ENCODE data around the gene UNK. TPM values are rescaled to one million over a fixed set of nuclear protein-coding genes. Genes with fewer than 3 reads are reported as not detected.
"Not testable (repeated sequence)": the region's sequence is repeated elsewhere in the genome, so short reads cannot be mapped to it uniquely, and the experiment has no call there.

Gene UNK
- total RNA-seq, 4 donors from 2014 or later: 19.4 to 38.9 (median 24.3) TPM

DNA sequence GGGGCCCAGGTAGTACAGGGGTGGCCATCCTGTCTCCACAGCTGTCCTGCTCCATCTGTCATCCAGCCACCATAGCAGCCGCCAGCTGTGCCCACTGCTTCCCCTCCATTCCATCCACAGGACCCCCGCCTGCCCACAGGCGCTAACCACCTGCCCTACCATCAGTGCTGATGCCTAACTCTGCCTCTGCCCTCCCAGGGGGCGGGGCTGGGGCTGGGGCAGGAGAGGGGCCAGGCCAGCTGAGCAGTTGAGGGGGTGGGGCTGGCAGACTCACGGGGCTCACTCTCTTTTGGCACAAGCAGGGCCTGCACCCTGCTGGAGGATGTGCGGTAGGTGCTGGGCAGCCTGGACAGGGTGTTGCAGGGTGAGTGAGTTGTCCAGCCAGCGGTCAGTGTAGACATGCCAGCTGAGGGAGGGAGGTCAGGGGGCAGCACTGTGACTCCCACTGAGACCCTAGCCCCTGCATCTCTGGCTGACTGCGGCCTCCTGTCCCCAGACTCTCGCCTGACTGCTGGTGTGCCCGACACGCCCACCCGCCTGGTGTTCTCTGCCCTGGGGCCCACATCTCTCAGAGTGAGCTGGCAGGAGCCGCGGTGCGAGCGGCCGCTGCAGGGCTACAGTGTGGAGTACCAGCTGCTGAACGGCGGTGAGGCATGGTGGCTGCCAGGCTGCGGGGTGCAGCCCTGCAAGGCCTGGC, 29.3 kb upstream of the UNK start:
- DNase-seq (ENCODE audit: low spot score): no peak
- ATAC-seq (ENCODE audit: low FRiP score): no peak
- TF ChIP-seq, protein P1, sequence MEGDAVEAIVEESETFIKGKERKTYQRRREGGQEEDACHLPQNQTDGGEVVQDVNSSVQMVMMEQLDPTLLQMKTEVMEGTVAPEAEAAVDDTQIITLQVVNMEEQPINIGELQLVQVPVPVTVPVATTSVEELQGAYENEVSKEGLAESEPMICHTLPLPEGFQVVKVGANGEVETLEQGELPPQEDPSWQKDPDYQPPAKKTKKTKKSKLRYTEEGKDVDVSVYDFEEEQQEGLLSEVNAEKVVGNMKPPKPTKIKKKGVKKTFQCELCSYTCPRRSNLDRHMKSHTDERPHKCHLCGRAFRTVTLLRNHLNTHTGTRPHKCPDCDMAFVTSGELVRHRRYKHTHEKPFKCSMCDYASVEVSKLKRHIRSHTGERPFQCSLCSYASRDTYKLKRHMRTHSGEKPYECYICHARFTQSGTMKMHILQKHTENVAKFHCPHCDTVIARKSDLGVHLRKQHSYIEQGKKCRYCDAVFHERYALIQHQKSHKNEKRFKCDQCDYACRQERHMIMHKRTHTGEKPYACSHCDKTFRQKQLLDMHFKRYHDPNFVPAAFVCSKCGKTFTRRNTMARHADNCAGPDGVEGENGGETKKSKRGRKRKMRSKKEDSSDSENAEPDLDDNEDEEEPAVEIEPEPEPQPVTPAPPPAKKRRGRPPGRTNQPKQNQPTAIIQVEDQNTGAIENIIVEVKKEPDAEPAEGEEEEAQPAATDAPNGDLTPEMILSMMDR (IDR thresholded peaks at IDR 0.05): no peak

DNA sequence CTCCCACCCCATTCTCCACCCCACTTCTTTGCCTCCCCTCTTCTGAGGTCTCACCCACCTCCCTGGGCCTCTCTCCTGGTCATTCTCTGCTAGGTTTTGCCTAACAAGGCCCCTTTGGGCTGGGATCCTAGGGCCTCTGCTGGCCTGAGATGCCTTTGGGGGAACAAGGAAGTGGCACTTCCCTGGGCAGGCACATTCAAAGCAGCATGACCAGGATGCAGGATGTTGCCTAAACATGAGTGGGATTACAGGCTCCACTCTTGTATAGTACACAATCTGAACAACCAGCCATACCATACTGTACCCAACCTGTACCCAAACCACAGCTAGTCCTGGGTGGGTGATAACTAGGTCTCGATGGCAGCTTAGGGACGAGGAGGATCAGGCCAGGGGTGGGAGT, 28.6 kb upstream of the UNK start:
- no peak for DNase-seq (ENCODE audit: low spot score)
- ATAC-seq (ENCODE audit: low FRiP score): no peak
- TF ChIP-seq, protein P1 (IDR thresholded peaks at IDR 0.05): no peak

DNA sequence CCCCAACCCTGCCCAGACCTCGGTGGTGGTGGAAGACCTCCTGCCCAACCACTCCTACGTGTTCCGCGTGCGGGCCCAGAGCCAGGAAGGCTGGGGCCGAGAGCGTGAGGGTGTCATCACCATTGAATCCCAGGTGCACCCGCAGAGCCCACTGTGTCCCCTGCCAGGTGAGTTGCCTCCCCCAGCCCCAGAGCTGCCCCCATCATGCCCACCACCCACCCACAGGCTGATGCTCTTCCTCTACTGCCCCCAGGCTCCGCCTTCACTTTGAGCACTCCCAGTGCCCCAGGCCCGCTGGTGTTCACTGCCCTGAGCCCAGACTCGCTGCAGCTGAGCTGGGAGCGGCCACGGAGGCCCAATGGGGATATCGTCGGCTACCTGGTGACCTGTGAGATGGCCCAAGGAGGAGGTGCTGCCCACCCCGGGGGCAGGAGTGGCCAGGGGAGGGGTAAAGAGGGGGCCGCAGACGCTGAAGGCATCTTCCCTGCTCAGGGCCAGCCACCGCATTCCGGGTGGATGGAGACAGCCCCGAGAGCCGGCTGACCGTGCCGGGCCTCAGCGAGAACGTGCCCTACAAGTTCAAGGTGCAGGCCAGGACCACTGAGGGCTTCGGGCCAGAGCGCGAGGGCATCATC, 28.0 kb upstream of the UNK start:
- DNase-seq (ENCODE audit: low spot score): no peak
- TF ChIP-seq, protein P1 (IDR thresholded peaks at IDR 0.05): no peak
- no peak for ATAC-seq (ENCODE audit: low FRiP score)

DNA sequence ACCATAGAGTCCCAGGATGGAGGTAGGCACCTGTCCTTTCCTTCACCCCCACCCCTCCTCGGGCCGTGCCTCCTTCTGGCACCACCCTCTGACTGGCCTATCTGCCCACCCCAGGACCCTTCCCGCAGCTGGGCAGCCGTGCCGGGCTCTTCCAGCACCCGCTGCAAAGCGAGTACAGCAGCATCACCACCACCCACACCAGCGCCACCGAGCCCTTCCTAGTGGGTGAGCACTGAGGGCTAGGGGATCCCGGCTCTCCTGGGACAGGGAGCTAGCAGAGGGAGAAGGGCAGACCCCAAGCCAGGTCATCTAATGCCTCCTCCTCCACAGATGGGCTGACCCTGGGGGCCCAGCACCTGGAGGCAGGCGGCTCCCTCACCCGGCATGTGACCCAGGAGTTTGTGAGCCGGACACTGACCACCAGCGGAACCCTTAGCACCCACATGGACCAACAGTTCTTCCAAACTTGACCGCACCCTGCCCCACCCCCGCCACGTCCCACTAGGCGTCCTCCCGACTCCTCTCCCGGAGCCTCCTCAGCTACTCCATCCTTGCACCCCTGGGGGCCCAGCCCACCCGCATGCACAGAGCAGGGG, 27.4 kb upstream of the UNK start:
- ATAC-seq (ENCODE audit: low FRiP score) (no peak), DNase-seq (ENCODE audit: low spot score) (no peak)

DNA sequence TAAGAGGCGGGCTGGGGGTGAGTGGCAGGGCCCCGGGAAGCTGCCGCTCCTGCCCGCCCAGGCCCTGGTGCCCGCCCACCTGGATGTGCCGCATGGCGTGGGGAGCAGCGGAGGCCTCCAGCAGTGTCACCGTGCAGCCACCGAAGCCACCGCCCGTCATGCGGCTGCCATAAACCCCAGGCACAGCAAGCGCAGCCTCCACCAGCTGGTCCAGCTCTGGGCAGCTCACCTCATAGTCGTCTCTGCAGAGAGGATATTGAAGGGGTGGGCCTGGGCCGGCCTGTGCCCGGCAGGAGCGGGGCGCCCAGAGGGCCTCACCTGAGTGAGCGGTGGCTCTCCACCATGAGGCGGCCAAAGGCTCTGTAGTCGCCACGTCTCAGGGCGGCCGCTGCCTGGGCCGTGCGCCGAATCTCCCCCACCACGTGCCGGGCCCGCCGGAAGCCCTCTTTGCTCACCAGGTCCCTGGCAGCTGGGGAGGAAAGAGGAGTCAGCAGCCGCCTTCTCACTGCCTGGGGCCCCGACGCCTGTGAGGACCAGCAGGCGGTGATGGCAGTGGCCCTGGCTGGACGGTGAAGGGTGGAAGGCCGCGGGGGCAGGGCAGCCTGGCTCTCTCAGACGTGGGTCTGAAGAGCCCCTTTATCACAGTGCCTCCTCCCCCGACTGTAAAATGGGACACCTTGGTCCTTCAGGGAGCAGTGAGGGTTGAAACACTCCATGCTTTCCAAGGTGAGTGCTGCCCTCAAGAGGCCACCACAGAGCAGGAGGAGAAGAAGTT, 26.3 kb upstream of the UNK start:
- ATAC-seq (ENCODE audit: low FRiP score) (no peak), DNase-seq (ENCODE audit: low spot score) (no peak)
- TF ChIP-seq, protein P1 (IDR thresholded peaks at IDR 0.05): no peak

More for the DNA sequence above, 27.4 kb upstream of the UNK start:
- TF ChIP-seq, protein P1 (IDR thresholded peaks at IDR 0.05): no peak

DNA sequence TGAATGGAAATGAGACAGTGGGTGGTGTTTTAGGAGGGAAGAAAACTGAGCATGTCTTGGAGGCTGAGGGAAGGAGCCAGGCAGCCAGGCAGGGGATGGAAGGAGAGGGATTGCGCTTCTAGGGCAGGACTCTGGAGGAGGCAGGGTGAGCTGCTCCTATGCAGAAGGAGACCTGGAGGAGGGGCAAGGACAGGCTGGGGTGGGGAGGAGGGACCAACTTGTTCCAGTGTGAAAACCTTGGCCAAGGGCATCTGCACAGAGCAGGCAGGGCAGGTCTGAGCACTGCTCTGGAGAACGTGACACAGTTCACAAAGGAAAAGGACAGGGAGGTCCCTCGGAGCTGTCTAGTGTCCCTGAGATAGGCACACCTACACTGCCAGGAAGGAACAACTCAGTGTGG, 25.1 kb upstream of the UNK start:
- TF ChIP-seq, protein P1 (IDR thresholded peaks at IDR 0.05): no peak
- DNase-seq (ENCODE audit: low spot score) (no peak), ATAC-seq (ENCODE audit: low FRiP score) (no peak)

DNA sequence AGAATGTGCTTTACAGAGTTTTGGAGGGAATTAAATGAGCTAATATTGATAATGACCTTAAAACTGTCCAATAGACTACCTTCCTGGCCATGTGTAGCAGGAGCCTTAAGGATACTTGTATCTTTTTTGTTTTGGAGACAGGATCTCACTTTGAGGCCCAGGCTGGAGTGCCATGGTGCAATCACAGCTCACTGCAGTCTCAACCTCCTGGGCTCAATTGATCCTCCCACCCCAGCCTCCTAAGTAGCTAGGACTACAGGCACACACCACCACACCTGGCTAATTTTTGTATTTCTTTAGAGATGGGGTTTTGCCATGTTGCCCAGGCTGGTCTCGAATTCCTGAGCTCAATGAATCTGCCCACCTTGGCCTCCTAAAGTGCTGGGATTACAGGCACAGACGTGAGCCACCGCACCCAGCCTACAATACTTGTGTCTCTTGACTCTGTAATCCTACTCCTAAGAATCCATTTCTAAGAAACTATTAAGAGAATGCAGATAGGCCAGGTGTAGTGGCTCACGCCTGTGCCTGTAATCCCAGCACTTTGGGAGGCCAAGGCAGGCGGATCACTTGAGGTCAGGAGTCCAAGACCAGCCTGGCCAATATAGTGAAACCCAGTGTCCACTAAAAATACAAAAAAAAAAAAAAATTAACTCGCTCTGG, 24.5 kb upstream of the UNK start:
- not testable (repeated sequence) for ATAC-seq (ENCODE audit: low FRiP score); DNase-seq (ENCODE audit: low spot score)

Measured in omental fat pad (tissue), 4 donors.